ENCODE results near the gene GDPD1.
"Not testable (repeated sequence)": the region's sequence is repeated elsewhere in the genome, so short reads cannot be mapped to it uniquely, and the experiment has no call there.

GDPD1 gene

GRCh38 chr17:59220328-59221158 is at the start of gene GDPD1:
GDPD1 (plus strand) TSS chr17:59220511; CDS start chr17:59220610, 99 bp downstream.
- peak; percentile 98 for DNase-seq

- DNase-seq = no peak
Observed at GRCh38 chr17:59172436-59173004, 47.8 kb upstream of the GDPD1 start.

GRCh38 chr17:59174671-59175070 is 45.6 kb upstream of the GDPD1 start:
- no peak for DNase-seq

- DNase-seq = no peak
Observed at GRCh38 chr17:59175076-59175475, 45.2 kb upstream of the GDPD1 start.

GRCh38 chr17:59178266-59178985 is 41.9 kb upstream of the GDPD1 start:
- DNase-seq = no peak

- DNase-seq = not testable (repeated sequence)
Observed at GRCh38 chr17:59179601-59180000, 40.7 kb upstream of the GDPD1 start.

- DNase-seq = no peak
Observed at GRCh38 chr17:59180626-59181025, 39.7 kb upstream of the GDPD1 start.

- DNase-seq = no peak
Observed at GRCh38 chr17:59181481-59181880, 38.8 kb upstream of the GDPD1 start.

- DNase-seq = no peak
Observed at GRCh38 chr17:59185997-59186396, 34.3 kb upstream of the GDPD1 start.

GRCh38 chr17:59186850-59187249 is 33.5 kb upstream of the GDPD1 start:
- no peak for DNase-seq

GRCh38 chr17:59190806-59191205 is 29.5 kb upstream of the GDPD1 start:
- no peak for DNase-seq

GRCh38 chr17:59193336-59193862 is 26.9 kb upstream of the GDPD1 start:
- DNase-seq = no peak

GRCh38 chr17:59199398-59199797 is 20.9 kb upstream of the GDPD1 start:
- no peak for DNase-seq

- DNase-seq = no peak
Observed at GRCh38 chr17:59202320-59202719, 18.0 kb upstream of the GDPD1 start.

- no peak for DNase-seq
Observed at GRCh38 chr17:59219370-59219769, 941 bp upstream of the GDPD1 start.

GRCh38 chr17:59219992-59220327 is 351 bp upstream of the GDPD1 start:
- DNase-seq = no peak

- no peak for DNase-seq
Observed at GRCh38 chr17:59221159-59221847, 992 bp downstream of the GDPD1 start.

GRCh38 chr17:59223813-59224212 is 3.5 kb downstream of the GDPD1 start:
- DNase-seq = no peak

GRCh38 chr17:59228588-59228987 is 8.3 kb downstream of the GDPD1 start:
- DNase-seq = not testable (repeated sequence)

- no peak for DNase-seq
Observed at GRCh38 chr17:59230764-59231163, 10.5 kb downstream of the GDPD1 start.

GRCh38 chr17:59234631-59235030 is 14.3 kb downstream of the GDPD1 start:
- DNase-seq = no peak

- DNase-seq = no peak
Observed at GRCh38 chr17:59238906-59239305, 18.6 kb downstream of the GDPD1 start.

- no peak for DNase-seq
Observed at GRCh38 chr17:59244081-59244480, 23.8 kb downstream of the GDPD1 start.
